SU-DHL-6 (cell line): Measurements from ENCODE around the gene TOR4A.

Source experiments
- CTCF ChIP-seq: fragments of 200-600 bp; sonication (generic); IDR thresholded peaks from one replicate; pipeline ENCODE4 v1.5.1; 2017; ENCODE audit warnings: antibody characterized with exemption, mild to moderate bottlenecking, low read length, moderate library complexity; ENCODE audit not compliant: insufficient read depth, poor library complexity, severe bottlenecking
- EZH2phosphoT487 ChIP-seq: fragments of 200-600 bp; sonication (generic), shearing (Covaris generic); conservative IDR thresholded peaks from 2 replicates; pipeline ENCODE4 v1.6.1; 2018; ENCODE audit warnings: mild to moderate bottlenecking, antibody characterized with exemption, low read length, moderate library complexity, mixed read lengths

- TF ChIP-seq CTCF, result no peak
- TF ChIP-seq EZH2phosphoT487, result no peak
Measured at GRCh38 chr9:137302118-137302448, 24.6 kb downstream of the TOR4A start, which contains the start of gene NRARP.
